ENCODE results near the gene SYP.

Gene SYP

DNA sequence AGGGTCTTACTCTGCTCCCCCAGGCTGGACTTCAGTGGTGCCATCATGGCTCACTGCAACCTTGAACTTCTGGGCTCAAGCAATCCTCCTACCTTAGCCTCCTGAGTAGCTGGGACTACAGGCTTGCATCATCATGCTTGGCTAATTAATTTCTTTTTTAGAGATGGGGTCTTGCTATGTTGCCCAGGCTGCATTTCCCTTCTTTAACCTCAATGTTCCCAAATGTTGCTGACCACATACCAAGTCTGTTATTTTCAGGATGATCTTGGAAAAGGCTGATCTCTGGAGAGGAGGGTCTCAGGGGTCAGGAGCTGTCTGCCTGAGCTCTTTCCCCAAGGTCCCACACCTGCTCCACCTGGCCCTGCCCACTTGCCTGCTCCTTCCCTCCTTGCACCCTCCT lies 20.1 kb upstream of the SYP start:
- no peak for DNase-seq

DNA sequence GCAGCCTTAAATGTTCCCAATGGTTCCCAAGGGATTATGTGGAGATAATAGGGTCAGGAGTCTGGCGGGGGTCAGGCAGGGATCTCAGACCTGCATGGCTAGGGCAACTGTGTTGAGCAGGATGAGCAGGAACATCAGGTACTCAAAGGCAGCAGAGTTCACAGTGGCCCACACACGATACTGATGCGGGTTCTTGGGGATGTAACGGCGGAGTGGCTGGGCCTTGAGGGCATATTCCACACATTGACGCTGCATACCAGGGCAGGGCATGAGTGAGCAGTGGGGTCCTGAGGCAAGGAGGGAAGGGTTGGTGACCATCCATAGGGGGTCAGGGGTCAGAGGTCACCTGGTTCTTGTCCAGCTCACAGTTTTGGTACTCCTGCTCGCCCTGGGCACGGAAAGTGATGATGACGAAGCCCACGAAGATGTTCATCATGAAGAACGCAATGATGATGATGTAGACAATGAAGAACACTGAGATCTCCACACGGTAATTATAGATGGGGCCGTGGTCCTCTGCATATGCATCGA lies 15.1 kb upstream of the SYP start:
- DNase-seq = no peak

DNA sequence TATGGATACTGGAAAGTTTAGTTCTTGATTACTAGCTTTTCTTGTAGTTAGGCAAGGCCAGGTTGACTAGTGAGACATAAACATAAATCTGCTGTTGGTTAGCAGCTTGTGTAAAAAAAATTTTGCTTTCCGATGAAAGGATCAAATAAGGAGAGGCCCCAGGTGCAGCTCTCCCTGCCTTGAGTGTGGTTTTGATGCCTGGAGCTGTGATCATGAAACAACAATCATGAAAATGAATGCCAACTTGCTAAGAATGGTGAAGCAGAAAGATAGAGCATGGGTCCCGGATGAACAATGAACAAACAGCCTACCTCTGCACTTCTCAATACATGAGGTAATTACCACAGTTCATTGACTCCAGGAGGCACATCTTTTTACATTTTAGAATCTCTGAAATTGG lies 14.4 kb upstream of the SYP start:
- no peak for DNase-seq

DNA sequence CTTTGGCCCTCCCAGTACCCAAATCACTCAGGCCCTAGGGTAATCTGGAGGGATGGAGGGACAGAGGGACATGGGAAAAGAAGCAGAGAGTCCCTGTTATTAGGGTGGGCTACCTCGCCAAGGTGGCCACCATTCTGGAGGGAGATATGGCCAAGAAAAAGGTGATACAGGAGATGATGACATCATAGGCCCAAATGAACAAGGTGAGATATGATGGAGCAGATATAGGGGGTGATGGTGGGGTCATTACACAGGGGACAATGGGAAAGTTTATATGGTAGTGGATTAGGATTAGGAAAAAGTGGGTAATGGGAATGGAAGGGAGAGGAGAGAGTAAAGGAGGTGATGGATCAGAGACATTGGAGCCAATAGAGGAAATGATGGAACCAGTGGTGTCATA lies 12.9 kb upstream of the SYP start:
- no peak for DNase-seq

DNA sequence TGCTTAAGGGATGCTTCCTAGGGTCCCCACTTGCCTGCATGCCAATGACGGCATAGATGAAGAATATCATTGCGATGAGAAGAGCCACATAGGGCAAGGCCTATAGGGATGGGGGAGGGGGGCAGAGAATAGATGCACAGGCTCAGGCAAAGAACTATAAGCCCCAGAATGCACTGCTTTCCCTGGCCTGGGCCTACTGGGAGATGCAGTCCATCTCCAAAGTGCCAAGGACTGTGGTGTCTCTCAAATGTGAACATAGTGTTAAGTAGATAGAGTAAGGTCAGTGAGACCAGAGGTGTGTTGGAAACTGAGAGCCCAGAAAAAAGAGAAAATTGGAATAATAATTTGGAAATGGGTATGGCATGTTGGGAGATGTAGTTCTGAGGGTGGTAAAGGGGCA lies 12.2 kb upstream of the SYP start:
- no peak for DNase-seq

DNA sequence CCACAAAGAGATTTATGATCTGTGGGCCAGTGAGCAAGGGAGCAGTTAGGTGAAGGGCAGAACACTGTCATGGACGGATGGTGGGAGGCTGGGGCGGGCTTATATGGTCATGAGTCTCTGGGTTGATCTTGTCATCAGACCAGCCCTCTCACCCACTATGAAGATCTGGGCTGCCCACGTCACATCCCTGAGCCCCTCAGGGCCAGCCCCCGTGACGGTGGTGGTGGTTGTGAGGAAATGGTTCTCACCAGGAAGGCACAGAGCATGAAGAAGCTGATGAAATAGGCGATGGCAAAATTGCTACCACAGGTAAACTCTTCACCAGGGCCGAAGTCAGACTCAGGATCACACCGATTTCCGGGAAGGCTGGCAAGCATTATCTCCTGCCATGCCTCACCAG lies 11.1 kb upstream of the SYP start:
- no peak for DNase-seq

DNA sequence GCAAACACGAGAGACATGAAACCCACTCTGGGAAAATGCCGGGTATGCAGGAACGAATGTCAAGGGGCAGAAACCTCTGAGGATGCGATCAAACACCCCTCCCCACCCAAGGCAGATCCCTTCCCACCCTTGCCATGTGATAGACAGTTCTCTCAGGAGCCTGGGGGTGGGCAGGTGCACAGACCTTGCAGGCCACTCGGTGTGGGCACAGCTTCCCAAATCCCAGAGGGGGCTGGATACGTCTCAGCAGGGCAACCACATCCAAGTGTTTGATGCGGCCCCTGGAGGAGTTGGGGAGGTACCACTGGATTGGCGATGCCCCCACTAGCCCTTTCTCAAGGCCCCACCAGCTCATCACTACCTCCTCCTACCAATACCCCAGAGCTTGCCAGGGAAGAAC lies 10.4 kb upstream of the SYP start:
- no peak for DNase-seq

DNA sequence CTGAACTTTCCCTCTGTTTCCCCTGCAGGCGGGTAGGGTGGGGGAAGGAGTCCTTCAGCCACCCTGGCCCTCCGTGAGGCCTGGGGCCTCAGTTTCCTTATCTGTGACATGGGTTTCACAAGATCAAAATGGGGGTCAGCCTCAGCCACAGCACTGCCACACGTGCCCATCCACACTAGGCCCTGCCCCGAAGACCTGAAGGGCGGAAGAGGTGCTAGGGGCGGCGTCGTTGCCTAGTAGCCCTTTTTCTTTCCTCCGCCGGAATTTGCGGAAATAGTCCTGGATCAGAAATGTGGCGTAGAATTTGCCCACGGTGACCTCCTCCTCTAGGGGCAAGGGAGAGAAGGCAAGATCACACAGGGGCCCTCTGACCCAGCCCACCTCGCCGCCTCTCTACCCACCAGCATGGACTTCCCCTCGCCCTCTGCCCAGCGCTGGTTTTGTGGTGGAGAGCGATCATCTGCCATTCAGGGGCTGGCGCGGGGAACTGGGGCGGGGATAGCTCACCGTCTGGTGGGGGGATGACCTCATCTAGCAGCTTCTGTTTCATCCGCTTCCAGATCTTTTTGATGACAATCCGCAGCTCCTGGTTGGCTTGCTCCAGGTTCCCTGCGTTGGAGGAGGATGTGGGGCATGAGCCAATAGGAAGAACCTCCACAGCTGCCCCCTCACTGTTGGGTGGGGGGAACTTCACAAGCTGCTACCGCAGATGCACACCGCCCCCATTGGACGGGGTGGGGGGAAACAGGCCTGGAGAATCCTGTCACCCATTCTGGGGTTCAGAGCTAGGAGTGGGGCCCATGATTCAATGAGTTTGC lies 9.7 kb upstream of the SYP start:
- no peak for DNase-seq

DNA sequence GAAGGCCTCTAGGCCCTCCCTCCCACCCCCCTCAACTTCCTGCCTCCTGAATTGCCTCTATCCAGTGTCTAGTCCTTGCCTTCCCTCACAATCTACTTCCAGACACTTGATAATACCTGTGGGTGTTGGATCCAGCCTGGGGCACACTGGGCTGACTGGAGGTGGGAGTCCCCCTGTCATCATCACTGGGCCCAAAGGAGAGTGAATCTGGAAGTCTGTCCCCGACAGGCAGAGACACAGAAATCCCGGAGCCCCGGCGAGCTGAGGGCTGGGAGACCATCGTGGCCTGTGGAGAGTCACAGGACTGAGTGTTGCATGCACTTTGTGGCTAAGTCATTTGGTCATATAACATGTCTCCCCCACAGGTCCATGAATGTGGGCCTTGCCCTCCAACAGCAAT lies 8.4 kb upstream of the SYP start:
- no peak for DNase-seq

DNA sequence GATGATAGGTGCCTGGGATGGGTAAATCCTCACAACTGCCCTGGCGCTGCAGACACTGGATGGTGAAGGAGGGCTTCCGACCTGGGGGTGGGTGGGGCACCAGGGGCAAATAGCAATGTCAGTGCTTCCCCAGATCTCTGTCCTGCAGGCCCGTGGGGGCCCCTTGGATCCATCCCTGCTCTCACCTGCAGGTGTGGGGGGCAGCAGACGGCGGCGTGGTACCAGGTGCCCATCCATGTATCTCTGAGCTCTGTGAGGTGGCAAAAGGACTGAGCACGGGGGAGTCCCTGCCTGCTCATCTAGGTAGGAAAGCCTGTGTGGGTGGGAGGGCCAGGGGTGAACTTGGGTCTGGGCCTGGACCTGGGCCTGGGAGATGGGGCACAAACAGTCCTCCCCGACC lies 6.5 kb upstream of the SYP start:
- no peak for DNase-seq

DNA sequence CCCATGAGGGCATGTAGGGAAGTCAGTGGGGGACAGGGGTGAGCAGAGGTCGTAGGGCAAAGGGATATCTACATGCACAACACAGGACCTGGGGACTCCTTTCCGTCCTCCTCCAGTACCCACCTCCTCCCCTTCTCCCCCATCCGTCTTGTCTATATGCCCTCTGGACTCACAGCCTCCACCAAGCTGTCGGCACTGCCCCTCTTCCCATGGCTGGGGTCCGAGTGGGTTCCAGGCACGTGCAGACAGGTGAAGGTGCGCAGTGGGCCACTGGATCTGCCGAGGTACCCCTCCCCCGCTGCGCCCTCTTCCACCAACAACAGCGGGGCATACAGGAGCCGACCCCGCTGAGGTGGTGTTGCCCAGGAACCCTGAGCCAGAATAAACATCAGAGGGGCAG lies 5.5 kb upstream of the SYP start:
- no peak for DNase-seq

DNA sequence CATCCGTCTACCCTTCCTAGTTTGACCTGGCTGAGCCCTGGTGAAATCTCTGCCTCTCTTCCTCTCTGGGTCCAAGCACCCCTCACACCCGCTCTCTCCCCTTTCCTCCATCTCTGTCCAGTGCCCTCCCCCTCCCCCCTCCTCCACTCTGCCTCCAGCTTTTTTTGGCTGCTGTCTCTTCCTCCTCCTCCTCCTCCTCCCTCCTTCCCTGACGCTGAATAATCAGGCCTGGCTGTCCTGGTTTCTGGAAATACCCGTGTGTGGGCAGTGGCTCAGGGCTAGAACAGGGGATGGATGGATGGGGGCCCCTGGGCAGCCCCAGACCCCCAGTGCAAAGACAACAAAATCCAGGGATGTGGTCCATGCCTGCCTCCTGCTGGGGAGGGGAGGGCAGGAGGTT lies 4.7 kb upstream of the SYP start:
- no peak for DNase-seq

DNA sequence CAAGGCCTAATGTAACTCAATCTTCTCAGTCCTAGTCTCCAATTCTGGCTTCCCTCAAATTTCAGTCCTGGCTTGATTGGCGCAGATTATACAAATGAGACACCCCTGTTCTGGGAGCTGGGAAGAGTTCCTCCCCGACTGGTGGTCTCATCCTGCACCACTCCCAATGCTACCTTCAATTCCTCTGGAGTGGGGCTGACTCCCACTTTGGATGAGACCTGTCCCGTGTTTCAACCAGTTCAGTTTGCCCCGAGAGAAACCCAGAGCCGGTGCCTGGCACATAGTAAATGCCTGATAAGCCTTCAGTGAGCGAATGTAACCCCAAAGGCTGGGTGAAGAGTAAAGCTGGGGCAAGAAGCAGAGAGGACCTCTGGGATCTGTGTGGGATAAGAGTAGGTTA lies 4.0 kb upstream of the SYP start:
- DNase-seq = no peak

DNA sequence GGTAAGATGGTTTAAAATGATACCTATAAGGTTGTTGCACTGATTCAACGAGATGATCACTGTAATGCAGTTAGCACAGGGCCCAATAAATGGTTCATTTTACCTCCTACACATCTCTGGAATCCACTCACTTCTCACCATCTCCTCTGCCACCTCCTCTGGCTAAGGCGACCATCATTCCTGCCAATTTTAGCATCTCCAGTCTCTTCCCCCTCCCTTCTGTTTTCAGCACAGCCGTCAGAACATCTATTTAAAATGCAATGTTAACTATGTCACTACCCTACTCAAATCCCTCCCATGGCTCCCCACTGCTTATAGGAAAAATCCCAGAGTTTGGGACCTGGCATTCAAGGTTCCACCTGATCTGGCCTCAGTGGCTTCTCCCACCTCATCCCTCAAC lies 3.5 kb upstream of the SYP start:
- DNase-seq = no peak

DNA sequence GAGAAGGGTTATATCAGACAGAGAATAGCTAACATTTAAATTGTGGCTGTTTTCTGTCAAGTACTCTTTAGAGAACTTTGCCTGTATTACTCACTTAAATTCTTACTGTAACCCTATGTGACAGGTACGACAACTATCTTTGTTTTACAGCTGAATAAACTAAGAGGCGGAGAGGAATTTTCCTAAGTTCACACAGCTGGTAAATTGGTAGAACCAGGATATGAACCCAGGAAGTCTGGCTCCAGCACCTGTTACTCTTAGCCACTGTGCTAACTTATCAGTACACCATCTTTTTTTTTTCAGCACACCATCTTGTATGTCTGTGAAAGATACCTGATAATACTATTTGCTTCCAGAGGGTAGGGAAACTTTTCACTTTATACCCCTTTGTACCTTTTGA lies 2.0 kb upstream of the SYP start:
- no peak for DNase-seq

DNA sequence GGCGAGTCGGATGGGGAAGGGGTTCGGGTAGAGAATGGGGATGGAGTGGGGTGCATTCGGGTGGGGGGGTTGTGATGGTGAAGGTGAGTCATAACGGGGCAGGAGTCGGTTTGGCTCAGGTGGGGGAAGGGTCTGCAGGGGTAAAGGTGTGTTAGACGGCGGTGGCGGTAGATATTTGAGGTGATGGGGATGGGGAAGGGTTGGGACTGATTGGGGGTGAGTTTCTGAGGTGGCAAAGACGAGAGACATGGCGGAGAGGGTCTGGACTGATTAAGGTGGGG lies 738 bp downstream of the SYP start:
- DNase-seq = no peak

DNA sequence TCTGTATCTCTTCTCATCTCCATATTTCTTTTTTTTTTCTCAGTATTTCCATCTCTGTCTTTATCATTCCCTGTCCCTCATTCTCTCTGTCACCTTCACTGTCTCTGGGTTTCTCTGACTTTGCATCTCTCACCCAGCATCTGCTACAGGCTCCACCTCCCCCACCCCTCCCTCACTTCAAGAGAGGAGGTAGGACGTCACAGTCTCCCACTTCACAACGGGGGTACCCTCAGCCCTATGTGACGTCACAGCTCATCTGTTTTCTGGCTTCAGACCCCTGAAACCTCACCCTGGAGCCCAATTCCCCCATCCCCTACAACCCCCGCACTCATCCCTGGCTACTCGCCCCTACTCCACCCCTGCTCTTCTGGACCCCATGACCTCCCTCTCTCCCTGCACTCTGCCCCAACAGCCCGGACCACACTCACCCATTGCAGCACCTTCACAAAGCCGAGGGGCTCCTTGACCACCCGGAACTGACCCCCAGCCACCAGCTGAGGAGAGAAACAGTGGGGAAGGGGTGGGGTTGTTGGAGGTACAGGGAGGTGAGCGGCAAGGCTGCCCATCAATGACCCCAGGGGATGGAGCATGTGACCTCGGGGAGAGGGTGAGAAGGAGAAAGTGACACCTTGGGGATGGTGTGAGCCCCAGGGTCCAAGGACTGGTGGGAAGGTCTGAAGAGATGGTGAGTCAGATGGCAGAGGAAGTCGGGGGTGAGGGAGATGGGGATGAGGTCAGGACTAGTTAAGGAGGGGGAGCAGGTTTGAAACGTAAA lies 1.3 kb downstream of the SYP start:
- no peak for DNase-seq

DNA sequence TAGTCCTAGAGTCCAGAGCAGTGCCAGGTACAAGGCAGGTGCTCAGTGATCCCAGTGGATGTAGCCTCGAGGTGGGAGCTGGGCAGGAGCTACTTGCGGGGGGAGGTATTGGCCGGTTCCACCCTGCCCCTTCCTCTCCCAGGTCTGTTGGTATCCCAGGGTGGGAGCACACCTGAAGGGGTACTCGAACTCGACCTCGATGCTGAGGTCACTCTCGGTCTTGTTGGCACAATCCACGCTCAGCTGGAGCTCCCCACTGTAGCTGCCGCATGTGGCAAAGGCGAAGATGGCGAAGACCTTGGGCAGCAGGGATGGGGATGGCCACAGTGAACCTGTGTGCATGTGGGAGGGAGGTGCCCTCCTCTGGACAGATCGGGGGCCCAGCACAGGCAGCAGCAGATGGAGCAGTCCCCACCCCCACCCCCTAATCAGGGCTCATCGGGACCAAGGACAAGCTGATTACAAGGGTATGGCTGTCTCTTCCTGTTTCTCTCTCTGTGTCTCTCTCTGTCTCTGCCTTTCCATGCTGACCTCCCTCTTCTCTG lies 2.4 kb downstream of the SYP start:
- no peak for DNase-seq

DNA sequence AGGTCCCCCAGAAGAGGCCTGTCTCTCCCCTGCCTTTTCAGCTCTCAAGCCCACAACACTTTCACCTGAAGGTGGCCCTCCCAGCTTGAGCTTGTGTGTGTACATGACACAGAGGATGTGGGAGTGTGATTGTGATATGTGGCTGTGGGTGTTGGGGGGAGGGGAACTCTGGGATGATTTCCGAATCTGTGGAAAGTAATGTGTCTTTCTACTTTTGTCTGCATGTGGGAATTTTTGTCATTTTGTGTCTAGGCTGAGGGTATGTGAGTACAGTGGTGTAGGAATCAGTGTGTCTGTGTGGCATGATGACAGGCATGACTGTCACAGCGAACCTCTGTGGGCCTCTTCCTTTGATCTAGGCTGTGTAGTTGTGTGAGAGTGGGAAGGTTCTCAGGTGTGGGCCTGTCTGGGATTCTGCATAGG lies 6.4 kb downstream of the SYP start:
- DNase-seq = no peak

DNA sequence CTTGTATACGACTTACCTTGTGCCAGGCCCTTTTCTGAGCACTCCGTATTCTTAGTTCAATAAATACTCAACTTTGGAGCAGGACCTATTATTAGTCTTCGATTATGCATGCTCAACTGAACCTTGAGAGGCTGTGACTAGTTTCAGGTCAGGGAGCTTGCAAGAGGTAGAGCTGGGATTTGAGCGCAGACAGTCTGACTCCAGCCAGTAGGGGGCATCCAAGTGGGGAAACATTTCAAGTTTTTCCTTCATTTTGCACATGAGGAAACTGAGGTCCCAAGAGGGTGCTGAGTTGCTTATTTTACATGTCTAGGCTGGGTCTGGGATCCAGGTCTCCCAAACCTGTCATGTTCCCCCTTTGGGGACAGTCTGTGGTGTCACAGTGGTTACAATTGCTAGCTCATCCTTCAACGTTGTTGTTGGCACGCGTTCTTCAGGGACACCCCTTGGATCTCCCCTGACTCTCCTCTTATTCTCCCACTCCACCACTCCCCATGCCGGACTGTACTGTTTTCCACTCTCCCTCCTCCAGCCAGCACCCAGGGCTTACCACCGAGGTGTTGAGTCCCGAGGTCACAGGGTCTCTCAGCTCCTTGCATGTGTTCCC lies 7.2 kb downstream of the SYP start:
- DNase-seq = no peak

DNA sequence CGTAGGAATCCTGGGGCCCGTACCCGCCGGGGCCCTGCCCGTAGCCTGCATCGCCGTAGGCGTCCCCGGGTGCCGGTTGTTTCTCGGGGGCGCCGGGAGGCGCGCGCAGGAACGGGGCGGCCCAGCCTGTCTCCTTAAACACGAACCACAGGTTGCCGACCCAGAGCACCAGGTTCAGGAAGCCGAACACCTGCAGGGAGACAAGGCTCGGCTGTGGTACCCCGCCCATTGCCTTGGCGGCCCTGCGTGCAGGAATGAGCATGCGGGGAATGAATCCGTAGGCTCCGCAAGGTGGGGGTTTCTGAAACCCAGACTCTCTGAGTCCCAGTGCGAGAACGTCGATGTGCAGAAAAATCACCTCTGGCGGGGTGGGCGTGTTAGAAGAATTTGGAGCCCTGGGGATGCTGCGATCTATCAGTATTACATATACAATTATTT lies 8.4 kb downstream of the SYP start:
- no peak for DNase-seq

DNA sequence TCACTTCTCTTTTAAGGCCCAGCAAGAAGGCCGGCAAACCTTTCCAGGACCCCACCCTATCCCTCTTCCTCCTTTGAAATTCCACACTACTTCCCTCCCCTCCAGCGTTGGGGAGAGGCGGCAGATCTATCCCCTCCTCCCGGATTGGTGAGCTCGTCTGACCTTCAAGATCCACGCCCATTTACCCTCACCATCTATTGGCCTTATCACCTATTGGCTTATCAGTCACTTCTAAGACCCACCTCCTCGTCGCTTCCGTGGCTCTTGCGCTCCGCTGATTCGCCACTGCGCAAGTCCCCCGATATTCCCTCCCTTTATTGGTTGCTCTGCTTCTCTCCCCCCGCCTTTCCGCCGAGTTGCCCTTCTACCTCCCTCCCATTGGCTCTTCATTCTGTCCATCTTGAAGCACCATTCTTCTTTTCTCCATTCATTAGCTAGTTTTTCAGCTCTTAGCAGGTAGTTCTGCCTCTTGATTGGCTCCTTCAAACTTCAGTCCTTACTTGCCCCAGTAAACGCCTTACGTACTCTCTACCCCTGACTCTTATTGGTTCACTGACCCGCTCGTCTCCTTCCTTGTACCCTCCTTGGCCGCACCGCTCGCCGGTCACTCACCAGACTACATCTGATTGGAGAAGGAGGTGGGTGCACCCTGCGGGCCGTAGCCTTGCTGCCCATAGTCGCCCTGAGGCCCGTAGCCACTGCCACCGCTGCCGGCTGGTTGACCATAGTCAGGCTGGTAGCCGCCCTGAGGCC lies 9.0 kb downstream of the SYP start:
- DNase-seq = peak; percentile 73

DNA sequence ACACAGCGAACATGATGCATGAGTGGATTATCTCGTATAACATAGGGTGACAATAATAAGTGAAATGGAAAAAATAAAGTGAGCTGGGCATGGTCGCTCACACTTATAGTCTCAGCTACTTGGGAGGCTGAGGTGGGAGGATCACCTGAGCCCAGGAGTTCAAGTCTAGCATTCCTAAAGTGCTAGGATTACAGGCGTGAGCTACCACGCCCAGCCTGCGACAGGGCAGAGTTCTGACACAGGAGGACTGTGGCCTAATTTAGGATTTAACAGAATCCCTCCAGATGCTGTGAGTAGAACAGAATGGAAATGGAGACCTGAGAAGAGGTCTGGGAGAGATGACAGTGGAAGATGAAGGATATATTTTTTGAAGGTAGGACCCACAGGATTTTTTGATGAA lies 10.4 kb downstream of the SYP start:
- DNase-seq = no peak
